ENCODE results near the gene AJAP1.

DNA sequence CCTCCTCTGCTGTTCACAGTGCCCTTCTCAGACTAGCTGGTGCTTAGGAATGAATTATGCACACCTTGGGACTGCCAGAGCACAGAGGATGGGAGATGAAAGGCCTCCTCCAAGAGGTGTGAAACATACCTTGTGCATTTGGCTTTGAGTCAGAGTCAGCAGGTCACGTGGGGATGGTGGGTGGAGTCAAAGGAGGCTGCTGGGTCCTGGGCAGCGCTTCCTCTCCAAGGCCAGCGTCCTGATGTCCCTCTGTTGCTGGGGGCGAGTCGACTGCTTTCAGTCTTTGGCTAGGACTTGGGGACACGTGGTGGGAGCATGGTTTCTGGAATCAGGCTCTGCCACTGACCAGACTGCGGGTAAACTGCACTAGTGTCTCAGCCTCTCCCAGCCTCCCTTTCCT lies 91.2 kb downstream of the AJAP1 start:
- TF ChIP-seq, protein P1, sequence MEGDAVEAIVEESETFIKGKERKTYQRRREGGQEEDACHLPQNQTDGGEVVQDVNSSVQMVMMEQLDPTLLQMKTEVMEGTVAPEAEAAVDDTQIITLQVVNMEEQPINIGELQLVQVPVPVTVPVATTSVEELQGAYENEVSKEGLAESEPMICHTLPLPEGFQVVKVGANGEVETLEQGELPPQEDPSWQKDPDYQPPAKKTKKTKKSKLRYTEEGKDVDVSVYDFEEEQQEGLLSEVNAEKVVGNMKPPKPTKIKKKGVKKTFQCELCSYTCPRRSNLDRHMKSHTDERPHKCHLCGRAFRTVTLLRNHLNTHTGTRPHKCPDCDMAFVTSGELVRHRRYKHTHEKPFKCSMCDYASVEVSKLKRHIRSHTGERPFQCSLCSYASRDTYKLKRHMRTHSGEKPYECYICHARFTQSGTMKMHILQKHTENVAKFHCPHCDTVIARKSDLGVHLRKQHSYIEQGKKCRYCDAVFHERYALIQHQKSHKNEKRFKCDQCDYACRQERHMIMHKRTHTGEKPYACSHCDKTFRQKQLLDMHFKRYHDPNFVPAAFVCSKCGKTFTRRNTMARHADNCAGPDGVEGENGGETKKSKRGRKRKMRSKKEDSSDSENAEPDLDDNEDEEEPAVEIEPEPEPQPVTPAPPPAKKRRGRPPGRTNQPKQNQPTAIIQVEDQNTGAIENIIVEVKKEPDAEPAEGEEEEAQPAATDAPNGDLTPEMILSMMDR (IDR thresholded peaks at IDR 0.05; ENCODE audit: low read depth, low read length): no peak
- no peak for TF ChIP-seq POLR2A (IDR thresholded peaks at IDR 0.05; ENCODE audit: extremely low read depth, insufficient read length)
